ENCODE measurements around the gene ADAM17. TPM values are rescaled to one million over a fixed set of nuclear protein-coding genes. Genes with fewer than 3 reads are reported as not detected.

The ADAM17 gene
- total and polyA plus RNA-seq, 2 of the 13 experiments (the other 11 are each of a cell fraction or from before 2014, with no cell fraction given) = 6.5 to 33.4 TPM

DNA sequence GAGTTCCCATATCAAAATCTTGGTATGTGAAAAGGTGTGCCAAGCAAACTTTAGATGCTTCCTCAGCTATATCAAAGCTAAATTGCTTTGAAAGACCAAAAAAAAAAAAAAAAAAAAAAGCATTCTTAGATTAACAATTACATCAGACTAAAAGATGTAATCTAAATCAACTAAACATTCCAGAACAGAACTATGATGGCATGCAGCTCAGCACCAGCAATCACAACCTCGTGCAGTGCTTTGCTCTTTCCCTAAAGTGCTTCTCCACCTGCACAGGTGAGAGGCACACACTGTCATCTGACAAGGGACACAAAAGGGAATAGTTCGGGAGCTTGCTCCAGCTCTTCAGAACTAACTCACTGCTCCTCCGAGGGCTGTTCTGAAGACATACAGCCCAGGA is 37.5 kb downstream of the ADAM17 start:
- no peaks in the 10 kb centered on the region for H3K79me2 ChIP-seq (ENCODE audit: insufficient read depth, low read length)
- ATAC-seq (no peak), FAIRE-seq (no peak), DNase-seq (ENCODE audit: low spot score) (no peak)
- H3K4me3 ChIP-seq (replicated peaks in 1 of 3; ENCODE audit: insufficient read depth in 1 of 3, low read depth in 2 of 3, low read length in 3 of 3) = no peak overlapping the region
- no peak overlapping the region for H3K9ac ChIP-seq (ENCODE audit: insufficient read depth, low read depth, low read length)
- ChIA-PET POLR2A (interaction anchor here (1.3 kb wide), 1 partner anchor 38 kb away, joined by 4 read pairs; the partner anchor contains the start of gene ADAM17), CTCF (ENCODE audit: low intra/inter-chr PET ratio, low total read pairs) (no interaction called here)
- no peaks in the 10 kb centered on the region for H4K20me1 ChIP-seq (ENCODE audit: insufficient read depth, low read length)
- no peaks in the 10 kb centered on the region for H3K4me1 ChIP-seq (ENCODE audit: insufficient read depth, low read length)
- in situ Hi-C loops (cut with HindIII; ENCODE audit: extremely low pct_ligation_motif_present, low pct_unique_long_range_greater_than_20kb) (no loop called here), intact Hi-C loops (cut with micrococcal nuclease; ENCODE audit: unreplicated experiment) (no loop called here)
- WGBS (ENCODE audit: low lambda C conversion rate) = 93% methylated on average over 3 of the region's 3 CpGs
- peaks cover 12 to 52% of the 10 kb centered on the region in 2 experiments for H3K36me3 ChIP-seq (replicated peaks in 1 of 2; ENCODE audit: control insufficient read depth in 1 of 2, insufficient read depth in 2 of 2, low read length in 2 of 2)
- no peaks in the 10 kb centered on the region for H3K9me3 ChIP-seq (ENCODE audit: low read length)
- no peak overlapping the region for H3K27ac ChIP-seq (ENCODE audit: extremely low read length, insufficient read depth, low read length)
- H3K27me3 ChIP-seq (ENCODE audit: control insufficient read depth in 1 of 2, insufficient read depth in 2 of 2, low read length in 2 of 2) = no peaks in the 10 kb centered on the region
- TF ChIP-seq KDM5B (CRISPR knock-in tag; IDR thresholded peaks at IDR 0.05; ENCODE audit: borderline replicate concordance) (no peak), FOXA3 (CRISPR knock-in tag; IDR thresholded peaks at IDR 0.05) (no peak), MYNN (CRISPR knock-in tag; IDR thresholded peaks at IDR 0.05; ENCODE audit: low read depth) (no peak)
- H2AFZ ChIP-seq (ENCODE audit: low read length) = no peak overlapping the region
- no peak overlapping the region for H3K4me2 ChIP-seq (ENCODE audit: low read depth, low read length)
- no TSS peak for BruUV-seq (replicated peaks)

DNA sequence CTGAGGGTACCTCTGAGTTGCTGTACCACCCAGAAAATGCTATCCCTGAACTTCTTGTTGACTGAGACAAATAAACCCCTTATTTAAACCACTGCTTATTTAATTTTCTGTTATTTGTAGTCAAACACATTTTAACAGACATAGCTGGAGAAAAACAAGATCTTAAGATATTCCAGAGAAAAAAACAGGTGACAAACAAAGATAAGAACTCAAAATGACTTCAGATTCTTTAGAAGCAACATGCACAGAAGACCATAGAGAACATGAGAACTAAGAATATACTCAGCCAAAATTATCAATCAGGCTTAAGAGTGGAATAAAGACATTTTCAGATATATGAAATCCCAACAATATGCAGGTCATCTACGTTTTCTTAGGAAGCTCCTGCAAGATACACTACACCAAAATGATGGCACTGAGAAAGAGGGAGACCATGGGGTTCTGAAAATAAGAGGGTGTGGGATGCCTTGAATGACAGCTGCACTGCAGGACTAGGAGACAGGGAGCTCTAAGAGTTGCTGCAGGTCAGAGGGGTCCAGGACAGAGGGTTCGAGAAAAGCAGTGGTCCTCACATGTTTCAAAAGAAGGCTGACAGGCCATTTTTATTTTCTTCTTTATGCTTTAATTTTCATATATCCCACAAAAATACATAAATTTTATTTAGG is 38.4 kb downstream of the ADAM17 start:
- DNase-seq (ENCODE audit: low spot score) = no peak
- Histone ChIP-seq H4K20me1 (ENCODE audit: insufficient read depth, low read length) (no peaks in the 10 kb centered on the region), H3K36me3 (replicated peaks in 1 of 2; ENCODE audit: control insufficient read depth in 1 of 2, insufficient read depth in 2 of 2, low read length in 2 of 2) (peaks cover 12 to 50% of the 10 kb centered on the region in 2 experiments), H3K9me3 (ENCODE audit: low read length) (no peaks in the 10 kb centered on the region), H3K4me3 (replicated peaks in 1 of 3; ENCODE audit: insufficient read depth in 1 of 3, low read depth in 2 of 3, low read length in 3 of 3) (no peak overlapping the region), H3K79me2 (ENCODE audit: insufficient read depth, low read length) (no peaks in the 10 kb centered on the region), H3K4me2 (ENCODE audit: low read depth, low read length) (no peak overlapping the region), H3K9ac (ENCODE audit: insufficient read depth, low read depth, low read length) (no peak overlapping the region), H3K27ac (ENCODE audit: extremely low read length, insufficient read depth, low read length) (no peak overlapping the region), H3K4me1 (ENCODE audit: insufficient read depth, low read length) (no peaks in the 10 kb centered on the region), H2AFZ (ENCODE audit: low read length) (no peak overlapping the region), H3K27me3 (ENCODE audit: control insufficient read depth in 1 of 2, insufficient read depth in 2 of 2, low read length in 2 of 2) (no peaks in the 10 kb centered on the region)
- no TSS peak for BruUV-seq (replicated peaks)
- in situ Hi-C loops (cut with HindIII; ENCODE audit: extremely low pct_ligation_motif_present, low pct_unique_long_range_greater_than_20kb) = no loop called here
- intact Hi-C loops (cut with micrococcal nuclease; ENCODE audit: unreplicated experiment) = no loop called here
- ChIA-PET CTCF (ENCODE audit: low intra/inter-chr PET ratio, low total read pairs) (no interaction called here), POLR2A (no interaction called here)
- WGBS (ENCODE audit: low lambda C conversion rate) = 91% methylated on average over 2 of the region's 2 CpGs
- no peak for ATAC-seq
- no peak for TF ChIP-seq HOXA9 (CRISPR knock-in tag; IDR thresholded peaks at IDR 0.05; ENCODE audit: borderline replicate concordance)
- TF ChIP-seq, protein P1, sequence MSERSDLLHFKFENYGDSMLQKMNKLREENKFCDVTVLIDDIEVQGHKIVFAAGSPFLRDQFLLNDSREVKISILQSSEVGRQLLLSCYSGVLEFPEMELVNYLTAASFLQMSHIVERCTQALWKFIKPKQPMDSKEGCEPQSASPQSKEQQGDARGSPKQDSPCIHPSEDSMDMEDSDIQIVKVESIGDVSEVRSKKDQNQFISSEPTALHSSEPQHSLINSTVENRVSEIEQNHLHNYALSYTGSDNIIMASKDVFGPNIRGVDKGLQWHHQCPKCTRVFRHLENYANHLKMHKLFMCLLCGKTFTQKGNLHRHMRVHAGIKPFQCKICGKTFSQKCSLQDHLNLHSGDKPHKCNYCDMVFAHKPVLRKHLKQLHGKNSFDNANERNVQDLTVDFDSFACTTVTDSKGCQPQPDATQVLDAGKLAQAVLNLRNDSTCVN (CRISPR knock-in tag; IDR thresholded peaks at IDR 0.05; ENCODE audit: borderline replicate concordance) = no peak
- TF ChIP-seq FIP1L1 (IDR thresholded peaks at IDR 0.05; ENCODE audit: borderline replicate concordance, insufficient read depth, low read depth, low read length) = no peak
- TF ChIP-seq, protein P2, sequence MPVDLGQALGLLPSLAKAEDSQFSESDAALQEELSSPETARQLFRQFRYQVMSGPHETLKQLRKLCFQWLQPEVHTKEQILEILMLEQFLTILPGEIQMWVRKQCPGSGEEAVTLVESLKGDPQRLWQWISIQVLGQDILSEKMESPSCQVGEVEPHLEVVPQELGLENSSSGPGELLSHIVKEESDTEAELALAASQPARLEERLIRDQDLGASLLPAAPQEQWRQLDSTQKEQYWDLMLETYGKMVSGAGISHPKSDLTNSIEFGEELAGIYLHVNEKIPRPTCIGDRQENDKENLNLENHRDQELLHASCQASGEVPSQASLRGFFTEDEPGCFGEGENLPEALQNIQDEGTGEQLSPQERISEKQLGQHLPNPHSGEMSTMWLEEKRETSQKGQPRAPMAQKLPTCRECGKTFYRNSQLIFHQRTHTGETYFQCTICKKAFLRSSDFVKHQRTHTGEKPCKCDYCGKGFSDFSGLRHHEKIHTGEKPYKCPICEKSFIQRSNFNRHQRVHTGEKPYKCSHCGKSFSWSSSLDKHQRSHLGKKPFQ (CRISPR knock-in tag; IDR thresholded peaks at IDR 0.05; ENCODE audit: insufficient replicate concordance) = no peak
- TF ChIP-seq NFATC3 (CRISPR knock-in tag; IDR thresholded peaks at IDR 0.05) = no peak
- TF ChIP-seq EHMT2 (IDR thresholded peaks at IDR 0.05; ENCODE audit: borderline replicate concordance, low read depth, low read length) = no peak
- TF ChIP-seq ZNF446 (CRISPR knock-in tag; IDR thresholded peaks at IDR 0.05) = no peak
- no peak for TF ChIP-seq ZNF30 (CRISPR knock-in tag; IDR thresholded peaks at IDR 0.05)
- TF ChIP-seq ZNF577 (CRISPR knock-in tag; IDR thresholded peaks at IDR 0.05; ENCODE audit: borderline replicate concordance, low read depth) = no peak
- TF ChIP-seq MAF1 (CRISPR knock-in tag; IDR thresholded peaks at IDR 0.05; ENCODE audit: borderline replicate concordance) = no peak
- no peak for TF ChIP-seq ZNF629 (CRISPR knock-in tag; conservative IDR thresholded peaks at IDR 0.05)
- TF ChIP-seq MTA1 (CRISPR knock-in tag; IDR thresholded peaks at IDR 0.05; ENCODE audit: borderline replicate concordance) = no peak
- FAIRE-seq = no peak
